ENCODE measurements around the gene TBC1D5. TPM values are rescaled to one million over a fixed set of nuclear protein-coding genes. Genes with fewer than 3 reads are reported as not detected.

Gene TBC1D5
- total RNA-seq, 1 donor from 2014 or later, result 55.6 TPM

DNA sequence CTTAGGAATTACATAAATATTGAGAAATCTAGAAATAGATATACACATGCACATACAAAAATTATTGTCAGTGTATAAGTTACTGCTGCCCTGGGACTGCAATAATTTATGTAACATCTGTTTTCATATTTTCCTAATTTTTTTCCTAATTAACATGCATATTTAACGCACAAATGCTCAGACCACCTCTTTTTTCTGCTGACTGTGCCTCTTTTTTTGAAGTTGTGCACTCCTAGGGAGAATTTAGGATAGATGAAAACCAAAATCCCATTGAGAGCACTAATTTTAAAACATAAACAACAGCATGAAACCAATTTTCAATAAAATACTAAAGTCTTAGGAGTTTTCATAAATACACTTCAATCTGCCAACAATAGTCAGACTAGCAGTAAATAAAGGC lies 154.0 kb downstream of the TBC1D5 start:
- Mint-ChIP-seq H3K36me3 (ENCODE audit: insufficient read depth) (peaks cover 20% of the 10 kb centered on the region), H3K27me3 (no peaks in the 10 kb centered on the region), H3K9me3 (ENCODE audit: low read depth) (peaks cover 15% of the 10 kb centered on the region), H3K4me1 (ENCODE audit: low read depth) (no peaks in the 10 kb centered on the region), H3K27ac (no peak overlapping the region), H3K4me3 (ENCODE audit: low read depth) (no peak overlapping the region)
- TF ChIP-seq, protein P1, sequence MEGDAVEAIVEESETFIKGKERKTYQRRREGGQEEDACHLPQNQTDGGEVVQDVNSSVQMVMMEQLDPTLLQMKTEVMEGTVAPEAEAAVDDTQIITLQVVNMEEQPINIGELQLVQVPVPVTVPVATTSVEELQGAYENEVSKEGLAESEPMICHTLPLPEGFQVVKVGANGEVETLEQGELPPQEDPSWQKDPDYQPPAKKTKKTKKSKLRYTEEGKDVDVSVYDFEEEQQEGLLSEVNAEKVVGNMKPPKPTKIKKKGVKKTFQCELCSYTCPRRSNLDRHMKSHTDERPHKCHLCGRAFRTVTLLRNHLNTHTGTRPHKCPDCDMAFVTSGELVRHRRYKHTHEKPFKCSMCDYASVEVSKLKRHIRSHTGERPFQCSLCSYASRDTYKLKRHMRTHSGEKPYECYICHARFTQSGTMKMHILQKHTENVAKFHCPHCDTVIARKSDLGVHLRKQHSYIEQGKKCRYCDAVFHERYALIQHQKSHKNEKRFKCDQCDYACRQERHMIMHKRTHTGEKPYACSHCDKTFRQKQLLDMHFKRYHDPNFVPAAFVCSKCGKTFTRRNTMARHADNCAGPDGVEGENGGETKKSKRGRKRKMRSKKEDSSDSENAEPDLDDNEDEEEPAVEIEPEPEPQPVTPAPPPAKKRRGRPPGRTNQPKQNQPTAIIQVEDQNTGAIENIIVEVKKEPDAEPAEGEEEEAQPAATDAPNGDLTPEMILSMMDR (IDR thresholded peaks at IDR 0.05; ENCODE audit: unreplicated experiment), result no peak
- DNase-seq (ENCODE audit: low spot score, unreplicated experiment), result no peak

DNA sequence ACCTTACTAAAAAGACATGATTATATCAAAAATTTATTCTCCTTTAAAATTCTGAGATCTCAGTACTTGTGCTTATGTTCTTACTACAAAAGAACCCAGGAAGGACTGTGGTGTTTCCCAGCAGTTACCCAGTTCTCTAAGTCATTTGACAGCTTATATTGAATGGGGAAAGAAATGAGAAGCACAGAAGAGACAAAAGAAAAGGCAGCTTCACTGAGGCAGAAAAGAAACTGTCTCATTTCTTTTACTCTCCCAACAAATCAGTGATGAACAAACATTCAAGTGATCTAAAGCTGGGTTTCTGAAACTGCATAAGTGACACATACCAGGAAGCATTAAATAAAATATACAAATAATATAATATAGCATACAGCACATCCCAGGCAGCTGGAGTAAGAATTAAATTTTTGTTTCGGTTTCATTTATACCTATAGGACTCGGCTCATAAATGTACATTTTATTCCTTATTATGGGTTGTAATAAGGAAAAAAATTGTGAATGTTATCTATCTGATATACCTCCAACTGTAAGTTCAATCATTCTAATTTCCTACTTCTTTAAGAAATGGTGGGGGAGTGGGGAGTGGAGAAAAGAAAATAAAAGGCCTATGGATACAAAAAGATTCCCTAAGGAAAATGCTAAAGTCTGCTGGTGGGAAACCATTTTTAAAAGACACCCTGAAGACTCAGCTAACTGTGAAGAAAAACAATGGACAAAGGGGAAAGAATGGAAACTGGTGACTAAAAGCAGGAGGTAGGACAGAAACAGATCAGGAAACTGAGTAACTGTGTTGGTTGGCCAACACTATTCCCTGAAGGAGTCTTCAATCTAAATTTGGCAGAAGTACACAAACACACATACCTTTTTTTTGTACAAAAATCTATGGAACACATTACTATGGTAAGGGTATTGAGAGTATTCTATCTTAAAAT lies 156.8 kb downstream of the TBC1D5 start:
- Mint-ChIP-seq H3K9me3 (ENCODE audit: low read depth) (peaks cover 13% of the 10 kb centered on the region), H3K4me3 (ENCODE audit: low read depth) (no peak overlapping the region), H3K27me3 (no peaks in the 10 kb centered on the region), H3K27ac (peak overlapping the region; percentile 35), H3K36me3 (ENCODE audit: insufficient read depth) (peaks cover 13% of the 10 kb centered on the region), H3K4me1 (ENCODE audit: low read depth) (no peaks in the 10 kb centered on the region)
- TF ChIP-seq, protein P1 (IDR thresholded peaks at IDR 0.05; ENCODE audit: unreplicated experiment), result no peak
- no peak for DNase-seq (ENCODE audit: low spot score, unreplicated experiment)

DNA sequence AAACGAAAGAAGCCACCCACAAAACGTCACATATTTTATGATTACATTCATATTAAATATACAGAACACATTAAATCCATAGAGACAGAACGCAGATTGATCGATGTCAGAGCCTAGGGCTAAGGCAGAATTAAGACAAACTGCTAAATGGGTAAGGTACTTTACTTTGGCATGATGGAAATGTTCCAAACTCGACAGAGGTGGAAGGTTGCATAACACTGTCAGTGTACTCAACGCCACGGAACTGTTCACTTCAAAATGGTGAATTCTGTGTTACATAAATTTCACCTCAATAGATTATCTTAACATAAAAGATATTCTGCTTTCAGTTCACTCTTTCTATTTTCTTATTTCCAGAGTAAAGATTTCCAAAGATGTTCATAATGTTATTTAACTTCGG lies 158.4 kb downstream of the TBC1D5 start:
- Mint-ChIP-seq H3K36me3 (ENCODE audit: insufficient read depth) (no peaks in the 10 kb centered on the region), H3K4me3 (ENCODE audit: low read depth) (no peak overlapping the region), H3K4me1 (ENCODE audit: low read depth) (no peaks in the 10 kb centered on the region), H3K27me3 (no peaks in the 10 kb centered on the region), H3K27ac (no peak overlapping the region), H3K9me3 (ENCODE audit: low read depth) (no peaks in the 10 kb centered on the region)
- DNase-seq (ENCODE audit: low spot score, unreplicated experiment), result no peak
- TF ChIP-seq, protein P1 (IDR thresholded peaks at IDR 0.05; ENCODE audit: unreplicated experiment), result no peak

DNA sequence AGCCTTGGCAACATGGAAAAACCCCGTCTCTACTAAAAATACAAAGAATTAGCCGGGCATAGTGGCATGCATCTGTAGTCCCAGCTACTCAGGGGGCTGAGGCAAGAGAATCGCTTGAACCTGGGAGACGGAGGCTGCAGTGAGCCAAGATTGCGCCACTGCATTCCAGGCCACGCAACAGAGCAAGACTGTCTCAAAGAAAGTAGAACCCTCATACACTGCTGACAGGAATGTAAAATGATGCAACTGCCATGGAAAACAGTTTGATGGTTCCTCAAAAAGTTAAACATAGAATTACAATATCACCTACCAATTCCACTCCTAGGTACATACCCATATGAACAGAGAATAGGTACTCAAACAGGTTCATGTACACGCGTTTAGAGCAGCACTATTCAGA lies 158.9 kb downstream of the TBC1D5 start:
- H3K36me3 Mint-ChIP-seq (ENCODE audit: insufficient read depth), result no peaks in the 10 kb centered on the region
- DNase-seq (ENCODE audit: low spot score, unreplicated experiment), result no peak
- no peak overlapping the region for H3K4me3 Mint-ChIP-seq (ENCODE audit: low read depth)
- no peaks in the 10 kb centered on the region for H3K27me3 Mint-ChIP-seq
- H3K4me1 Mint-ChIP-seq (ENCODE audit: low read depth), result no peaks in the 10 kb centered on the region
- TF ChIP-seq, protein P1 (IDR thresholded peaks at IDR 0.05; ENCODE audit: unreplicated experiment), result no peak
- H3K9me3 Mint-ChIP-seq (ENCODE audit: low read depth), result no peaks in the 10 kb centered on the region
- no peak overlapping the region for H3K27ac Mint-ChIP-seq

DNA sequence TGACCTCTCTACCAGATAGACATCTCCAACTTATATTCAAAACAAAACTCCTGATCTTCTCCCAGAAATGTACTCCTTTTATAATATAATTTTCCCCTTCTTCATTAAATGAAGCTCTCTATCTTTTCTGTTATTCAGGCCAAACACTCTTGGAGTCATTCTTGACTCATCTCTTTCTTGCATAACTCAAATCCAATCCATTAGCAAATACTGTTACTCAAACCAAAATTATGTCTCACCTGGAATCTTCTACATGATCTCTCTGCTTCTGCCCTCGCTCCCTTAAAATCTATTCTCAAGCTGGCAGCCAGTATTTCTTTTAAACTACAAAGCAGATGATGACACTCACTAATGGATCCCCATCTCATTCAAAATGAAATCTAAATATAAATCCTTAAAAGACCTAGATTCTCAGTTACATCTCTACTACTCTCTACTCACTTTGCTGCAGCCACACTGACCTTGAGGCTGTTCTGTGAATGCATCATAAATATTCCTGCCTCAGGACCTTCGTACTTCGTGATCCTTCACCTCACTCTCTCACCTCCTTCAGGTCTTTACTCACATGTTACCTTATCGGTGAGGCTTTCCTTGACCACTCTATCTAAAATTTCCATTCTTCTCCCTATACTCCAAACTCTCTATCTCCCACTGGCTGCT lies 160.9 kb downstream of the TBC1D5 start:
- no peaks in the 10 kb centered on the region for H3K27me3 Mint-ChIP-seq
- DNase-seq (ENCODE audit: low spot score, unreplicated experiment), result no peak
- H3K4me3 Mint-ChIP-seq (ENCODE audit: low read depth), result no peak overlapping the region
- no peaks in the 10 kb centered on the region for H3K4me1 Mint-ChIP-seq (ENCODE audit: low read depth)
- no peak overlapping the region for H3K27ac Mint-ChIP-seq
- H3K36me3 Mint-ChIP-seq (ENCODE audit: insufficient read depth), result no peaks in the 10 kb centered on the region
- H3K9me3 Mint-ChIP-seq (ENCODE audit: low read depth), result no peaks in the 10 kb centered on the region
- TF ChIP-seq, protein P1 (IDR thresholded peaks at IDR 0.05; ENCODE audit: unreplicated experiment), result no peak
